ENCODE results near the gene IFITM5. TPM values are rescaled to one million over a fixed set of nuclear protein-coding genes. Genes with fewer than 3 reads are reported as not detected.
A peak's percentile ranks its signal among the peaks of the same experiment; 100 is the strongest.

The IFITM5 gene
- total and polyA plus RNA-seq, 2 donors (not counting 1 experiment from before 2014, with no cell fraction given), result not detected

DNA sequence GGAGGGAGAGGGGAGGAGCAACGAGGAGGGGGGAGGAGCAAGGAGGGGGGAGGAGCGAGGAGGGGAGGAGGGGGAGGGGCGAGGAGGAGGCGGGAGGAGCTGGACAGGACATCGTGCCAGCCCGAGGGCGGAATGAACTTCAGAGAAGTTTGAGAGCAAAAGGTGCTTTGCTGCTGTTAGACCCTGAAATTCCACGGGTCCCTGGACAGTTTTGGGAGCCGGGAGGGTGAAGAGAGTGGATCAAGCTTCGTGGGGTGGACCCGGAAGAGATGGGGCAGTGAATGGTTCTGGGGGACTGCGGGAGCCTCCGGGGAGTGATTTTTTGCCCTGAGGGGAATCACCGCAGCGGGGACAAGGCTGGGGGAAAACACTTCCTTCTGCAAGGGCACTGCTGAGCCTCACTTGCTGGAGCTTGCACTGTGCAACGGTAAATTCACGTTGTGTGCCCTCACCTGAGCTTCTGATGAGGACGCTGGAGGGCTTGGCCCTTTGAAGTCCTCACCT, 31.8 kb downstream of the IFITM5 start:
- H3K4me3 ChIP-seq (ENCODE audit: control extremely low read depth in 1 of 5, extremely low read depth in 1 of 5, insufficient read depth in 1 of 5, low read depth in 2 of 5, low read length in 4 of 5), result peak overlapping the region; percentile 62 to 85 (median 67)
- intact Hi-C loops (cut with micrococcal nuclease), result loop anchor here (5.0 kb wide), 1 partner anchor 40 kb away; the partner anchor contains the start of gene IFITM2
- peaks cover 25 to 32% of the 10 kb centered on the region in 2 donors for H3K4me1 ChIP-seq (ENCODE audit: control insufficient read depth in 2 of 2, insufficient read depth in 2 of 2, low read length in 2 of 2)
- peak; percentile 36 for ATAC-seq (ENCODE audit: low read depth)
- H4K20me1 ChIP-seq (ENCODE audit: control insufficient read depth, insufficient read depth, low read length, poor library complexity, severe bottlenecking), result no peaks in the 10 kb centered on the region
- ChIA-PET POLR2A (interaction anchor here (0.6 to 3.9 kb wide), 20 partner anchors 10 to 1580 kb away, joined by 3 to 34 read pairs (median 6); partner anchors contain the start of genes BET1L, IFITM2, PGGHG and PNPLA2), CTCF (interaction anchor here (0.6 to 3.8 kb wide), 8 partner anchors 10 to 140 kb away, joined by 3 to 49 read pairs (median 8); partner anchors contain the start of genes BET1L, NLRP6 and RIC8A)
- H3K27ac ChIP-seq (ENCODE audit: low read length in 2 of 2), result peak overlapping the region; percentile 96 to 98
- Mint-ChIP-seq H3K27me3 (no peaks in the 10 kb centered on the region), H3K4me1 (peaks cover 34% of the 10 kb centered on the region), H3K27ac (peak overlapping the region; percentile 94), H3K4me3 (peak overlapping the region; percentile 91), H3K9me3 (ENCODE audit: insufficient read depth) (peaks cover 2% of the 10 kb centered on the region)
- 2% methylated on average over 16 of the region's 18 CpGs for WGBS (ENCODE audit: insufficient coverage)
- H3K79me2 ChIP-seq (ENCODE audit: control insufficient read depth, insufficient read depth, low read length), result peaks cover 11% of the 10 kb centered on the region
- peak overlapping the region; percentile 76 for H2AFZ ChIP-seq (ENCODE audit: insufficient read depth, low read depth, low read length, poor library complexity, severe bottlenecking)
- DNase-seq, result peak; percentile 86
- H3K4me2 ChIP-seq (replicated peaks; ENCODE audit: low read depth, low read length, poor library complexity, severe bottlenecking), result peak overlapping the region; percentile 96
- H3K27me3 ChIP-seq (replicated peaks in 1 of 4; ENCODE audit: control extremely low read depth in 1 of 4, control insufficient read depth in 3 of 4, insufficient read depth in 4 of 4, low read length in 3 of 4), result no peaks in the 10 kb centered on the region
- peaks cover 0 to 18% (median 5%) of the 10 kb centered on the region in 3 donors for H3K9me3 ChIP-seq (ENCODE audit: control extremely low read depth in 1 of 3, control insufficient read depth in 2 of 3, insufficient read depth in 1 of 3, low read length in 2 of 3)
- H3K36me3 ChIP-seq (replicated peaks in 1 of 2; ENCODE audit: control extremely low read depth in 1 of 2, control insufficient read depth in 1 of 2, extremely low read depth in 1 of 2, insufficient read depth in 2 of 2, low read length in 1 of 2), result no peaks in the 10 kb centered on the region
- H3K9ac ChIP-seq (ENCODE audit: low read length), result peak overlapping the region; percentile 82
- TF ChIP-seq, protein P1, sequence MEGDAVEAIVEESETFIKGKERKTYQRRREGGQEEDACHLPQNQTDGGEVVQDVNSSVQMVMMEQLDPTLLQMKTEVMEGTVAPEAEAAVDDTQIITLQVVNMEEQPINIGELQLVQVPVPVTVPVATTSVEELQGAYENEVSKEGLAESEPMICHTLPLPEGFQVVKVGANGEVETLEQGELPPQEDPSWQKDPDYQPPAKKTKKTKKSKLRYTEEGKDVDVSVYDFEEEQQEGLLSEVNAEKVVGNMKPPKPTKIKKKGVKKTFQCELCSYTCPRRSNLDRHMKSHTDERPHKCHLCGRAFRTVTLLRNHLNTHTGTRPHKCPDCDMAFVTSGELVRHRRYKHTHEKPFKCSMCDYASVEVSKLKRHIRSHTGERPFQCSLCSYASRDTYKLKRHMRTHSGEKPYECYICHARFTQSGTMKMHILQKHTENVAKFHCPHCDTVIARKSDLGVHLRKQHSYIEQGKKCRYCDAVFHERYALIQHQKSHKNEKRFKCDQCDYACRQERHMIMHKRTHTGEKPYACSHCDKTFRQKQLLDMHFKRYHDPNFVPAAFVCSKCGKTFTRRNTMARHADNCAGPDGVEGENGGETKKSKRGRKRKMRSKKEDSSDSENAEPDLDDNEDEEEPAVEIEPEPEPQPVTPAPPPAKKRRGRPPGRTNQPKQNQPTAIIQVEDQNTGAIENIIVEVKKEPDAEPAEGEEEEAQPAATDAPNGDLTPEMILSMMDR (IDR thresholded peaks at IDR 0.05), result no peak
- TF ChIP-seq EZH2 (IDR thresholded peaks at IDR 0.05; ENCODE audit: borderline replicate concordance, insufficient read depth, low read depth, low read length, poor library complexity, severe bottlenecking), result no peak
